Pancreas (tissue), 10 donors: Measurements from ENCODE around the gene GOLGA6L7. TPM values are rescaled to one million over a fixed set of nuclear protein-coding genes. Genes with fewer than 3 reads are reported as not detected.
A peak's percentile ranks its signal among the peaks of the same experiment; 100 is the strongest.
"Not testable (repeated sequence)": the region's sequence is repeated elsewhere in the genome, so short reads cannot be mapped to it uniquely, and the experiment has no call there.

Experiments
- ATAC-seq, 4 donors: fragments of 200-7000 bp; cut with Tn5 transposase; one replicate each; pipeline versions ENCODE4 v1.8.0 to v1.9.1; 2020; ENCODE audit warnings: mild to moderate bottlenecking in 4 of 4, moderate library complexity in 4 of 4
- DNase-seq, 6 donors: peaks; one replicate each; pipeline ENCODE4 v3.0.0-alpha.2; 2020
- FAIRE-seq: peaks from 2 replicates; lab custom pipeline; 2012; peaks lifted over from hg19 to GRCh38; lab: Jason Lieb, UNC
- H3K27ac ChIP-seq, 4 donors: fragments of 200-600 bp; sonication (generic); 1 replicate in 3 of 4; 2 replicates in 1 of 4; pipeline versions ENCODE4 v1.5.0 to v1.8.0; 2020
- H3K27me3 ChIP-seq, 4 donors: fragments of 200-600 bp; one replicate each; pipeline ENCODE4 v1.8.0; 2021
- H3K36me3 ChIP-seq, 3 donors: fragments of 200-600 bp; sonication (generic) in 1 of 3; one replicate each; pipeline versions ENCODE4 v1.5.0 to v1.8.0; 2020 to 2021
- H3K4me1 ChIP-seq, 3 donors: fragments of 200-600 bp; one replicate each; pipeline ENCODE4 v1.8.0; 2021
- H3K4me3 ChIP-seq, 4 donors: fragments of 200-600 bp; sonication (generic) in 2 of 4; one replicate each; pipeline versions ENCODE4 v1.5.0 to v1.8.0; 2020 to 2021
- H3K9me3 ChIP-seq, 4 donors: fragments of 200-600 bp; one replicate each; pipeline ENCODE4 v1.8.0; 2021
- CTCF ChIP-seq, 4 donors: fragments of 200-600 bp; sonication (generic) in 3 of 4; IDR thresholded peaks; one replicate each; pipeline versions ENCODE4 v1.5.0 to v1.8.0; 2021; ENCODE audit warnings: antibody characterized with exemption in 4 of 4
- WGBS, 2 donors: extraction: QIAGEN DNeasy Blood & Tissue Kit; methylation state at CpG; one replicate each; pipeline ENCODE4 v1.1.7; 2013; 5-methylcytosine and 5-hydroxymethylcytosine counted together
- intact Hi-C, 3 donors: fragments of 100-400 bp; cut with DNase I; formaldehyde crosslinking; loops; one replicate each; pipeline versions ENCODE4 v1.11.1 to v1.14.2; 2022
- polyA plus RNA-seq, 2 donors: library from polyadenylated mRNA; stranded (reverse); fragments of 200-250 nt; gene quantifications; one replicate each; pipeline ENCODE4 v1.2.3, GENCODE V29; 2013
- total RNA-seq, 6 donors: library from RNA; stranded (reverse); fragmentation: NEBNext Ultra II Directional in 4 of 6; extraction: Animal tissue kit (Norgen Biotek cat#: 25700) in 4 of 6; gene quantifications; one replicate each; pipeline versions ENCODE4 v1.2.1 to v1.2.4, GENCODE V29; 2021 to 2023
- donor health status: healthy with polysubstance abuse.
- donor health status: DM: no; HTN: no; CAD: no; lungs with moderate emphysema.
- donor health status: DM: no; HTN: no; CAD: no.
- donor health status: control.
- donor health status: control.
- donor health status: Bipolar disorder and iron deficiency.
- donor health status: DM: yes; HTN: yes; CAD: no.
- donor health status: DM: no; HTN: no; CAD: no.
- donor health status: DM: no; HTN: no; CAD: no.
- donor health status: DM: yes; HTN: yes; CAD: no.

The GOLGA6L7 gene
- total and polyA plus RNA-seq, 8 donors: not detected

- ATAC-seq (no peak), FAIRE-seq (no peak), DNase-seq (no peak)
- Histone ChIP-seq H3K36me3 (no peaks in the 10 kb centered on the region), H3K9me3 (no peaks in the 10 kb centered on the region), H3K27ac (no peak overlapping the region), H3K27me3 (no peaks in the 10 kb centered on the region), H3K4me3 (no peak overlapping the region), H3K4me1 (peaks cover 0 to 3% (median 0%) of the 10 kb centered on the region in 3 donors)
- intact Hi-C loops: loop anchor here in 1 of 3 donors (10.0 kb wide), 1 partner anchor 60 kb away; no protein-coding TSS in a partner anchor
- no peak for TF ChIP-seq CTCF (IDR thresholded peaks at IDR 0.05)
- 85% methylated on average over 13 of the region's 13 CpGs for WGBS, 2 donors
Measured at GRCh38 chr15:28894631-28895030, 46.2 kb upstream of the GOLGA6L7 start.

GRCh38 chr15:28892789-28893610 is 44.6 kb upstream of the GOLGA6L7 start:
- ATAC-seq (peak; percentile 54 to 86 (median 76)), FAIRE-seq (no peak), DNase-seq (peak in 2 of 6 donors; percentile 32 to 53)
- no peaks in the 10 kb centered on the region for H3K36me3 ChIP-seq
- no peak overlapping the region for H3K4me3 ChIP-seq
- intact Hi-C loops: loop anchor here in 1 of 3 donors (10.0 kb wide), 1 partner anchor 62 kb away; no protein-coding TSS in a partner anchor
- 18 to 19% methylated on average over 12 of the region's 12 CpGs for WGBS, 2 donors
- TF ChIP-seq CTCF (IDR thresholded peaks at IDR 0.05): no peak
- no peak overlapping the region for H3K27ac ChIP-seq
- H3K9me3 ChIP-seq: no peaks in the 10 kb centered on the region
- H3K27me3 ChIP-seq: no peaks in the 10 kb centered on the region
- peaks cover 0 to 3% (median 0%) of the 10 kb centered on the region in 3 donors for H3K4me1 ChIP-seq

GRCh38 chr15:28891588-28891987 is 43.1 kb upstream of the GOLGA6L7 start:
- intact Hi-C loops: loop anchor here in 1 of 3 donors (10.0 kb wide), 1 partner anchor 63 kb away; no protein-coding TSS in a partner anchor
- Histone ChIP-seq H3K4me1 (peaks cover 0 to 3% (median 0%) of the 10 kb centered on the region in 3 donors), H3K9me3 (no peaks in the 10 kb centered on the region), H3K36me3 (no peaks in the 10 kb centered on the region), H3K27ac (no peak overlapping the region), H3K4me3 (no peak overlapping the region), H3K27me3 (no peaks in the 10 kb centered on the region)
- no peak for DNase-seq
- TF ChIP-seq CTCF (IDR thresholded peaks at IDR 0.05): no peak
- WGBS, 2 donors: 85 to 88% methylated on average over 6 of the region's 6 CpGs
- no peak for ATAC-seq
- FAIRE-seq: no peak

GRCh38 chr15:28890711-28891495 is 42.5 kb upstream of the GOLGA6L7 start:
- DNase-seq (no peak), ATAC-seq (no peak), FAIRE-seq (no peak)
- no peak overlapping the region for H3K27ac ChIP-seq
- H3K9me3 ChIP-seq: no peaks in the 10 kb centered on the region
- intact Hi-C loops: loop anchor here in 1 of 3 donors (10.0 kb wide), 1 partner anchor 64 kb away; no protein-coding TSS in a partner anchor
- no peaks in the 10 kb centered on the region for H3K27me3 ChIP-seq
- no peaks in the 10 kb centered on the region for H3K36me3 ChIP-seq
- peaks cover 0 to 3% (median 0%) of the 10 kb centered on the region in 3 donors for H3K4me1 ChIP-seq
- no peak overlapping the region for H3K4me3 ChIP-seq
- no peak for TF ChIP-seq CTCF (IDR thresholded peaks at IDR 0.05)
- 87 to 88% methylated on average over 15 of the region's 15 CpGs for WGBS, 2 donors

GRCh38 chr15:28890291-28890690 is 41.8 kb upstream of the GOLGA6L7 start:
- H3K4me3 ChIP-seq, H3K36me3 ChIP-seq, ATAC-seq, DNase-seq, H3K27me3 ChIP-seq, H3K9me3 ChIP-seq, H3K27ac ChIP-seq, FAIRE-seq, H3K4me1 ChIP-seq: not testable (repeated sequence)
- intact Hi-C loops: loop anchor here in 1 of 3 donors (10.0 kb wide), 1 partner anchor 65 kb away; no protein-coding TSS in a partner anchor
- WGBS, 2 donors: 84 to 86% methylated on average over 4 of the region's 4 CpGs

GRCh38 chr15:28889871-28890270 is 41.4 kb upstream of the GOLGA6L7 start:
- H3K4me1 ChIP-seq, ATAC-seq, FAIRE-seq, H3K9me3 ChIP-seq, H3K27me3 ChIP-seq, H3K27ac ChIP-seq, DNase-seq, H3K4me3 ChIP-seq, H3K36me3 ChIP-seq: not testable (repeated sequence)
- intact Hi-C loops: loop anchor here in 1 of 3 donors (10.0 kb wide), 1 partner anchor 65 kb away; no protein-coding TSS in a partner anchor
- 88 to 93% methylated on average over 6 of the region's 6 CpGs for WGBS, 2 donors
